IgD-negative memory B cell (primary cell): ENCODE results near the gene RAP1GDS1. TPM values are rescaled to one million over a fixed set of nuclear protein-coding genes. Genes with fewer than 3 reads are reported as not detected.

Source experiments
- H3K27ac Mint-ChIP-seq, 3 donors: one replicate each; pipeline ENCODE4 v1.8.0; 2020 to 2022; ENCODE audit warnings: mild to moderate bottlenecking in 3 of 3, mixed read lengths in 3 of 3, moderate library complexity in 1 of 3
- H3K27me3 Mint-ChIP-seq: one replicate; pipeline ENCODE4 v1.8.0; 2021; ENCODE audit warnings: mixed read lengths
- H3K36me3 Mint-ChIP-seq: one replicate; pipeline ENCODE4 v1.8.0; 2020; ENCODE audit warnings: mild to moderate bottlenecking, mixed read lengths
- H3K4me1 Mint-ChIP-seq, 3 donors: one replicate each; pipeline ENCODE4 v1.8.0; 2020 to 2022; ENCODE audit warnings: mixed read lengths in 3 of 3, mild to moderate bottlenecking in 1 of 3
- H3K4me3 Mint-ChIP-seq, 4 donors: one replicate each; pipeline ENCODE4 v1.8.0; 2020 to 2022; ENCODE audit warnings: mild to moderate bottlenecking in 4 of 4, mixed read lengths in 4 of 4, moderate library complexity in 3 of 4
- H3K9me3 Mint-ChIP-seq, 3 donors: one replicate each; pipeline ENCODE4 v1.8.0; 2020 to 2021; ENCODE audit warnings: mixed read lengths in 3 of 3, mild to moderate bottlenecking in 1 of 3
- polyA plus RNA-seq: library from polyadenylated mRNA; unstranded; fragments of 300-500 nt; fragmentation: Illumina TruSeq; gene quantifications from one replicate; pipeline ENCODE4 v1.2.3, GENCODE V29; 2021

The RAP1GDS1 gene, protein sequence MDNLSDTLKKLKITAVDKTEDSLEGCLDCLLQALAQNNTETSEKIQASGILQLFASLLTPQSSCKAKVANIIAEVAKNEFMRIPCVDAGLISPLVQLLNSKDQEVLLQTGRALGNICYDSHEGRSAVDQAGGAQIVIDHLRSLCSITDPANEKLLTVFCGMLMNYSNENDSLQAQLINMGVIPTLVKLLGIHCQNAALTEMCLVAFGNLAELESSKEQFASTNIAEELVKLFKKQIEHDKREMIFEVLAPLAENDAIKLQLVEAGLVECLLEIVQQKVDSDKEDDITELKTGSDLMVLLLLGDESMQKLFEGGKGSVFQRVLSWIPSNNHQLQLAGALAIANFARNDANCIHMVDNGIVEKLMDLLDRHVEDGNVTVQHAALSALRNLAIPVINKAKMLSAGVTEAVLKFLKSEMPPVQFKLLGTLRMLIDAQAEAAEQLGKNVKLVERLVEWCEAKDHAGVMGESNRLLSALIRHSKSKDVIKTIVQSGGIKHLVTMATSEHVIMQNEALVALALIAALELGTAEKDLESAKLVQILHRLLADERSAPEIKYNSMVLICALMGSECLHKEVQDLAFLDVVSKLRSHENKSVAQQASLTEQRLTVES
- polyA plus RNA-seq = 37.9 TPM

DNA sequence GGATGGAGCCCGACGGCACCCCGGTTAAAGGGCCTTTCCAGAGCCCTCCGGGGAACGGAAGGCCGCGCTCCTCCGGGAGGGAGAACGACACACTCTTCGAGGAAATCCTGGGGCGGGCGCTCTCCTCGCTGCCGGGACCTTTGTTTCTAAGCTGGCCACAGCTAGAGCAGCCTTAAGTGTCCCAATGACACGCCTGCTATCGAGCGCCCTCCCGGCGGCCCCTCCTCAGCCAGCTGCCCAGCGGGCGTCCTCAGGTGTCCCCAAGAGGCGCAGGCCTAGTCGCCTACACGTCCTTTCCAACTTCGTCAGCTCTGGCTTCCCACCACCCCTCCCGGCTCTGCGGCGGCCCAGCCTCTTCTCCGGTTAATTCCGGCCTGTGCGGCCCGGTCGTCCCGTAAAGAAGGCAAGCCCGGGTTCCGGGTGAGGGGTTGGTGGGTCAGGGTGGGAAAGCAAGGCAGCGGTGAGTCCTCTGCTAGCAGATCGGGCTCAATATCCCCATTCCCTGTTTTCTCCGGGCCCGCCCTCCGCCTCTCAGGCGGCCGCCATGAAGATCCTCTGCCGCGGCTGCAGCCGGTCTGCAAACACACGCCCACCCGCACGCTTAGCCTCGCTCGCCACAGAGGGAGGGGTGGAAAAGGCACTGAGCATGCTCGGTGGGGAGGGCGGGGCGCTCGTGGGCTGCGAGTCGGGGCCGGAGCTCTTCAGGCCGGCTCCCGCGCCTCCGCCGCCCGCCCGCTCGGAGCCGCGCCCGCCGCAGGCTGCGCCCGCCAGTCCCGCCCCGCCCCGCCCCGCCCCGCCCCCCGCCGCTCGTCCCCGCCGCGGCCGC lies at the start of gene RAP1GDS1:
Gene RAP1GDS1, plus strand, starts transcription at position 806 of the 826 bp plus-strand sequence. CDS start 182 bp downstream, outside the sequence.
- no peaks in the 10 kb centered on the region for H3K9me3 Mint-ChIP-seq
- no peaks in the 10 kb centered on the region for H3K36me3 Mint-ChIP-seq
- peaks cover 23 to 51% (median 37%) of the 10 kb centered on the region in 3 donors for H3K4me1 Mint-ChIP-seq
- H3K27me3 Mint-ChIP-seq = no peaks in the 10 kb centered on the region
- H3K4me3 Mint-ChIP-seq = peak within 1 kb of the TSS; percentile 95 to 99 (median 98)
- H3K27ac Mint-ChIP-seq = peak within 1 kb of the TSS; percentile 94 to 95 (median 95)

DNA sequence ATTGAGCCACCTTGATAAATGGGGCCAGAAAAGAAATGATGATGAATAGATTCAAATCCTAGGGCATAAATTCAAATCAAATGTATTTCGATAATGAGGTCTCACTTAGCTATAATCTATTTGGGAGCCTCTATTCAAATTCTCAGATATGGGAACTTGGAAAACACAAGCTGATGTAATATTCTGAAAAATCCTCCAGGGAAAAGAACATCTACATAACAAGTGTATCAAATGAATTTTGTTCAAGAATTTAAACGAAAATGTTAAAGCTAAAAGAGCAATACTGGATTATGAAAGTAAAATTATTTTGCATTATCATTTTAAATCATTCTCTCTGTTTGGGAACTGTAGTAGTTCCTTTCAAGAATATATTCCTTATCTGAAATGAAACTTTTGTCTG lies 38.9 kb upstream of the RAP1GDS1 start:
- no peak overlapping the region for H3K4me3 Mint-ChIP-seq
- H3K27me3 Mint-ChIP-seq = no peaks in the 10 kb centered on the region
- peaks cover 0 to 3% (median 0%) of the 10 kb centered on the region in 3 donors for H3K4me1 Mint-ChIP-seq
- no peaks in the 10 kb centered on the region for H3K9me3 Mint-ChIP-seq
- H3K27ac Mint-ChIP-seq = no peak overlapping the region
- peaks cover 4% of the 10 kb centered on the region for H3K36me3 Mint-ChIP-seq

DNA sequence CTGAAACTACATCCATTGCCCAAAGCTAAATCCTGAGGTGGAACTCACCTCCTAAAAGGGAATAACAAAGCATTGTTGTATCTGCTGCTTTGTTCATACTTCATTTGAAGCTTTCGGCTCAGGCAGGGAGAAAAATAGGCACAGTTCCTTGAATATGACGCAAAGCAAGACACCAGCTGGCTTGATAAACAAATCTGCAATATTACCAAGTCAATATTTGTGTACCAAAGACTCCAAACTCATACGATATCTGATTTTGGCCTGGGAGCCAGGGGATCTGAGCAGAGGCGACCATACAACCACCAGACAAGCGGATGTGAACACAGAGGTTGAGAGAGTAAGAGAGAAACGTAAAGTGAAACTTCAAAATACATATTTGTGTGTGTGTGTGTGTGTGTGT lies 34.8 kb upstream of the RAP1GDS1 start:
- Mint-ChIP-seq H3K4me1 (peaks cover 0 to 3% (median 0%) of the 10 kb centered on the region in 3 donors), H3K36me3 (peaks cover 4% of the 10 kb centered on the region), H3K4me3 (no peak overlapping the region), H3K9me3 (no peaks in the 10 kb centered on the region), H3K27ac (no peak overlapping the region), H3K27me3 (no peaks in the 10 kb centered on the region)

DNA sequence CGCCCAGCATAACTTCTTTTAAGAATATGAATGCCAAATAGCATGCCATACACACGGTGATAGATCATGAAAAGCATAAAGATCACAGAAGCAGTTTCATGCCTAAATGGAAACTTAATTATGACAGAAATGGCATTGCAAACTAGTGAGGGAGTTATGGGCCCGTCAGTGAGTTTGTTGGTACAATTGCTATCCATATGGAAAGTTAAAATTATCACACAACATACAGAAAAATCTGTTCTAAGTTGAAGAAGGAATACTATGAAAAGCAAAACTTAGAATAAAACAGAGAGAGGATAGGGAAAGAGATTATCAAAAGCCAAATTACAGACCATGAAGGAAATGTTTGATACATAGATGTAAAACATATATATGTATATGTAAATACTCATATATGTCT lies 30.2 kb upstream of the RAP1GDS1 start:
- Mint-ChIP-seq H3K36me3 (no peaks in the 10 kb centered on the region), H3K4me3 (no peak overlapping the region), H3K27me3 (no peaks in the 10 kb centered on the region), H3K9me3 (no peaks in the 10 kb centered on the region), H3K27ac (no peak overlapping the region), H3K4me1 (peaks cover 0 to 2% (median 0%) of the 10 kb centered on the region in 3 donors)

DNA sequence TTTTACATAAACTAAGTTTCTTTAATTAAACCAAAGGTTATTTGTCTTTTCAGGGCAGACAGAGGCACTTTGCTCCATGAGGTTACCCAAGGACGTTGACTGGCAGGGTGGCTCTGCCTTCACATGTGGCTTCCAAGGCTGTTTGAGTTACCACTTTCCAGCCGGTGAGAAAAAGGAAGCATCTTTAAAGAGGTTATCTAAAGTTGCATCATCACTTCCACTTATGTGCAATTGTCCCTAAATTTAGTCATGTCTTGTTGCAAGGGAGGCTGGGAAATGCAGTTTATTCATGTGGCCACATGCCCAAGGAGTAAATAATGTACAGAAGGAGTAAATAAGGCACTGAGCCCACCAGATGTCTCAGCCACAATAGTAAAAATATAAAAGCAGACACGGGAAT lies 29.0 kb upstream of the RAP1GDS1 start:
- peaks cover 0 to 2% (median 0%) of the 10 kb centered on the region in 3 donors for H3K4me1 Mint-ChIP-seq
- H3K4me3 Mint-ChIP-seq = no peak overlapping the region
- no peaks in the 10 kb centered on the region for H3K27me3 Mint-ChIP-seq
- no peak overlapping the region for H3K27ac Mint-ChIP-seq
- H3K36me3 Mint-ChIP-seq = no peaks in the 10 kb centered on the region
- peaks cover 0 to 2% (median 1%) of the 10 kb centered on the region in 3 donors for H3K9me3 Mint-ChIP-seq

DNA sequence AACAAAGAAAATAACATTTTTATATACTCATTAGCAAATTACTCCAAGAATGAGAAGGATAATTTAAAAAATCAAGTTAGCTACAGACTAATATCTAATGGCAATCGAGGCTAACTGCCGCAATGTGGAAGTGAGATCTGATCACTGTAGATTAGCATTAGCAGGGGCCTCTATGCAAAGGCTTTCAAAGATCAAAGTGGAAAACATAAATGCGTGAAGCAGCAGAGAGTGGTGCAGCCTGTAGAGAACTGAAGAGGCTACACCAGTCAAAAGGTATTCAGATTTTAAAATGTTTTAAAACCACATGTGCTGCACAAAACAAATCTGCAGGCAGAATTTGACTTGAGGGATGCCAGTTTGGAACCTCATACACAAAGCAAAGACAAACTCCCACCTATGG lies 24.0 kb upstream of the RAP1GDS1 start:
- peaks cover 0 to 2% (median 1%) of the 10 kb centered on the region in 3 donors for H3K9me3 Mint-ChIP-seq
- H3K27ac Mint-ChIP-seq = no peak overlapping the region
- no peaks in the 10 kb centered on the region for H3K27me3 Mint-ChIP-seq
- no peak overlapping the region for H3K4me3 Mint-ChIP-seq
- H3K4me1 Mint-ChIP-seq = peaks cover 0 to 2% (median 0%) of the 10 kb centered on the region in 3 donors
- no peaks in the 10 kb centered on the region for H3K36me3 Mint-ChIP-seq

DNA sequence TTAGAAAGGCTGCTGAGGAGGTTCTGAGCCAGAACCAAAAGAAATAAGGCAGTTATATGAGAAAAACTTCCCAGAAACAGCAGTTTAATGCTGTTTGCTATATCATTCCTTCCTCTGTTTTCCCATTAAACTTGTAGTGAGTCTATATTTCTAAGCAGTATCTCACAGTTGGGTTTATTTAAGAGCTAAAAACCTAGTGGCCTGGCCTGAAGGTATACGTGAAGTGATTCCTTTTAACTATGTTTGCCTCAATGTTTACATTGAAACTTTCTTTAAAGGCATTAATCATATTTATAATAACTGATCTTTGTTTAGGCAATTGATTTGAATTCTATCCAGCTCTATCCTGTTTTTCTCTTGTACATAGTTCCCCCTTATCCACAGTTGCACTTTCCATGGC lies 19.1 kb upstream of the RAP1GDS1 start:
- peaks cover 0 to 4% (median 0%) of the 10 kb centered on the region in 3 donors for H3K9me3 Mint-ChIP-seq

DNA sequence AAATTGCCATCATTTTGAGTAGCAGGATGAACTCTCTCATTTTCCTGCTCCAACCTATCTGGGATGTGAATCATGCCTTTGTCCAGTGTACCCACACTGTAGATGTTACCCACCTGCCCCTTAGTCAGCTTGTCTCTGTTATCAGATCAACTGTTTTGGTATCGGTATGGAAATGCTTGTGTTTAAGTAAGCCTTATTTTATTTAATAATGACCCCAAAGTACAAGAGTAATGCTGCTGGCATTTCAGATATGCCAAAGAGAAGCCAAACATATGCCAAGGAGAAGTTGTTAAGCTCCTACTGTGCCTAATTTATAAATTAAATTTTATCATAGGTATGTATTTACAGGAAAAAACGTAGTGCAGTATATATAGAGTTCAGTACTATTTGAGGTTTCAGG lies 18.6 kb upstream of the RAP1GDS1 start:
- peaks cover 10% of the 10 kb centered on the region for H3K27me3 Mint-ChIP-seq
- no peak overlapping the region for H3K4me3 Mint-ChIP-seq
- no peaks in the 10 kb centered on the region for H3K36me3 Mint-ChIP-seq
- no peaks in the 10 kb centered on the region for H3K4me1 Mint-ChIP-seq
- no peak overlapping the region for H3K27ac Mint-ChIP-seq
- H3K9me3 Mint-ChIP-seq = peaks cover 0 to 4% (median 0%) of the 10 kb centered on the region in 3 donors

More for the DNA sequence above, 19.1 kb upstream of the RAP1GDS1 start:
- no peak overlapping the region for H3K4me3 Mint-ChIP-seq
- H3K27me3 Mint-ChIP-seq = peaks cover 10% of the 10 kb centered on the region
- no peaks in the 10 kb centered on the region for H3K4me1 Mint-ChIP-seq
- no peaks in the 10 kb centered on the region for H3K36me3 Mint-ChIP-seq
- no peak overlapping the region for H3K27ac Mint-ChIP-seq

DNA sequence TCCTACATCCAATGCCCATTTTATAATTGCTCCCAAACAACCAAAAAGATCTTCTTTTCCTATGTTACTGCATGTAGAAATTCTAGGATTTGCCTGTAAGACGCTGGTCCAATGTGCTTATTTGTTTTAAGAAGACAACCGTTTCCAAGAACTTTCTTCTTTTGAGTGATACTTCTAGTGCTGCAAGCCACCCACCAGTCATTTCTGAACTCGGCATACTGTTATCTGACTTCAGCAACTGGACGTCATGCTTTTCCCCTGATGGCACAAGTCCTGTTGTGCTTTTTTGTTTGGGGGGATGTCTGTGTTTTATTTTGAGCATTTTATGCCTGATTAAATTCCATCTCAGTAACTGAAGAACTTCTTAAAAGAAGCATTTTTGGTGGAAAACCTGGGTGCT lies 16.0 kb upstream of the RAP1GDS1 start:
- no peaks in the 10 kb centered on the region for H3K4me1 Mint-ChIP-seq
- H3K4me3 Mint-ChIP-seq = no peak overlapping the region
- no peaks in the 10 kb centered on the region for H3K36me3 Mint-ChIP-seq
- peaks cover 10% of the 10 kb centered on the region for H3K27me3 Mint-ChIP-seq
- peaks cover 0 to 4% (median 0%) of the 10 kb centered on the region in 3 donors for H3K9me3 Mint-ChIP-seq
- no peak overlapping the region for H3K27ac Mint-ChIP-seq

DNA sequence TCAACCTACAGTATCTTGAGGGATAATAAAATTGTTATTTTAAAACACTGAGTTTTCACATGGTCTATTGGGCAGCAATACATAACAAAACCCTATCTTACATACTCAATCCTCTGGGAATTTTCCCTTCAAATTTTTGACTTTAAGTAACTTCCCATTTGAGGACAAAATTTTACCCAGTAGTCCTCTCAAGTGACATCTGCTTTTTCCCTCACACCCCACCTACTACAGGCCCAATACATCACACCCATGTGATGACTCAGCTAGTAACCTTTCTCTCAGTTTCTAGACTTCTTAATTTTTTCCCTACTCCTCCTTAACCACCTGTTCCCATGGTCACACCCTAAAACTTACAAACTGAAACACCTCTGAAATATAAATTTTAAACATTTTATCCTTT lies 12.2 kb upstream of the RAP1GDS1 start:
- Mint-ChIP-seq H3K27ac (no peak overlapping the region), H3K9me3 (peaks cover 0 to 4% (median 0%) of the 10 kb centered on the region in 3 donors), H3K27me3 (peaks cover 10% of the 10 kb centered on the region), H3K36me3 (peaks cover 1% of the 10 kb centered on the region), H3K4me1 (no peaks in the 10 kb centered on the region), H3K4me3 (no peak overlapping the region)

DNA sequence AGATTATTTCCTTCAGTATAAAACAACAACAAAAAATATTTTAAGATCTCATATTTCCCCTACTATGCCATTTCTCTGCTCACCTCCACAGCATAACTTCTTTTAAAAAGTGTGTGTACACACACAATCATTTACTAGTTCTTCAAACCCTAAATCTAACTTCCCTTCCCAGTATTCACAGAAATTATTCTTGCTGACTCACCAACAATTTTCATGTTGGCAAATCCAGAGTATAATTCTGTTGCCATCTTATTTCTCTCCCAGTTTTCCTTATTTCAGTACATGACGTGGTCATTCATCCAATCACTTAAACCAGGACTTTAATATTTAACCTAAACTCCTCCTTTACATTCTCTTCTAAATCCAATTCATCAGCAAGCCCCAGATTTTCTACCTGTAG lies 11.4 kb upstream of the RAP1GDS1 start:
- Mint-ChIP-seq H3K4me1 (no peaks in the 10 kb centered on the region), H3K4me3 (peak overlapping the region in 1 of 4 donors; percentile 15), H3K27me3 (peaks cover 6% of the 10 kb centered on the region), H3K36me3 (peaks cover 1% of the 10 kb centered on the region), H3K9me3 (no peaks in the 10 kb centered on the region), H3K27ac (no peak overlapping the region)

DNA sequence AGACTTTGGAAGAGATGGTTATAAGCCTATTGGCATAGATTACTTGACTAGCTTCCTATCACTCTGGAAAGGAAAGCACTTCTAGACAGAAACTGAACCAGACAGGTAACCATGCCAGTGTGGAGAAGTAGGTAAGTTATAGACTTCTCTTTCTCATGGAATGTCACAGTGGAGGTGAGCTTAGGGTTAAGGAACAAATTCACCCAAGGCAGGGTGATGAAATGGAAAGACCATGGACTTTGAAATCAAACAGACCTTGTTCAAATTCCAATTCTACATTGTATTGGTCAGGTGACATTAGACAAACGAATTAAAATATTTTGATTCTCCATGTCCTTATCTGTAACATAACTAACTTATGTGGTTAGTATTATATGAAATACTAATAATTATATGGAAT lies 7.7 kb upstream of the RAP1GDS1 start:
- H3K36me3 Mint-ChIP-seq = peaks cover 1% of the 10 kb centered on the region
- H3K27ac Mint-ChIP-seq = no peak overlapping the region
- peaks cover 0 to 6% (median 1%) of the 10 kb centered on the region in 3 donors for H3K4me1 Mint-ChIP-seq
- no peaks in the 10 kb centered on the region for H3K27me3 Mint-ChIP-seq
- no peak overlapping the region for H3K4me3 Mint-ChIP-seq
- no peaks in the 10 kb centered on the region for H3K9me3 Mint-ChIP-seq

DNA sequence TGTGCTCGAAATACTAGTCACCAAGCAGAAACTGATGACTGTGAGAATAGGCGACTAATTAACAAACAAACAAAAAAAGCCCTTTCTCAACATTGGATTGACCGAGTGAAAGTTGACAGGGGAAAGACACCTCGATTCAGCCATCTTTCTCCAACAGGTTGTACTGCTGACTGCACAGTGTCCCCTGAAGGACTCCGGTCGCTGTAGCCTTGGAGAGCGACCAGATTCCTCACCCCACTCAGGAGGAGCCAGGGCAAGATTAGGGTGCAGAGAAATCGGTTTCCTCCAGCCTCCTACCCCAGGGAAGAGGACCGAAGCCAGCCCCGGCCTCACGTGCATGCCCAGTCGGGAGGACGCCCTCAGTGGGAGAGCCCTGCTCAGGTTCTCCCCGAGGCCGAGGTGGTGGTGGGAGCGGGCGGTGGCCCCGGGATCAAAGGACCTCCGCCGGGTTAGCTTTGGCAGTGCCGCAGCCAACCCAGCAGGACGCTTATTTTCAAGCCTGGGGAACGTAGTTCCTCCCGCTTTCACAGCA lies 1.1 kb upstream of the RAP1GDS1 start:
- H3K4me1 Mint-ChIP-seq = peaks cover 23 to 45% (median 31%) of the 10 kb centered on the region in 3 donors
- no peaks in the 10 kb centered on the region for H3K27me3 Mint-ChIP-seq
- no peaks in the 10 kb centered on the region for H3K9me3 Mint-ChIP-seq
- peak overlapping the region; percentile 94 to 95 (median 95) for H3K27ac Mint-ChIP-seq
- peak overlapping the region; percentile 94 to 98 (median 97) for H3K4me3 Mint-ChIP-seq
- no peaks in the 10 kb centered on the region for H3K36me3 Mint-ChIP-seq

DNA sequence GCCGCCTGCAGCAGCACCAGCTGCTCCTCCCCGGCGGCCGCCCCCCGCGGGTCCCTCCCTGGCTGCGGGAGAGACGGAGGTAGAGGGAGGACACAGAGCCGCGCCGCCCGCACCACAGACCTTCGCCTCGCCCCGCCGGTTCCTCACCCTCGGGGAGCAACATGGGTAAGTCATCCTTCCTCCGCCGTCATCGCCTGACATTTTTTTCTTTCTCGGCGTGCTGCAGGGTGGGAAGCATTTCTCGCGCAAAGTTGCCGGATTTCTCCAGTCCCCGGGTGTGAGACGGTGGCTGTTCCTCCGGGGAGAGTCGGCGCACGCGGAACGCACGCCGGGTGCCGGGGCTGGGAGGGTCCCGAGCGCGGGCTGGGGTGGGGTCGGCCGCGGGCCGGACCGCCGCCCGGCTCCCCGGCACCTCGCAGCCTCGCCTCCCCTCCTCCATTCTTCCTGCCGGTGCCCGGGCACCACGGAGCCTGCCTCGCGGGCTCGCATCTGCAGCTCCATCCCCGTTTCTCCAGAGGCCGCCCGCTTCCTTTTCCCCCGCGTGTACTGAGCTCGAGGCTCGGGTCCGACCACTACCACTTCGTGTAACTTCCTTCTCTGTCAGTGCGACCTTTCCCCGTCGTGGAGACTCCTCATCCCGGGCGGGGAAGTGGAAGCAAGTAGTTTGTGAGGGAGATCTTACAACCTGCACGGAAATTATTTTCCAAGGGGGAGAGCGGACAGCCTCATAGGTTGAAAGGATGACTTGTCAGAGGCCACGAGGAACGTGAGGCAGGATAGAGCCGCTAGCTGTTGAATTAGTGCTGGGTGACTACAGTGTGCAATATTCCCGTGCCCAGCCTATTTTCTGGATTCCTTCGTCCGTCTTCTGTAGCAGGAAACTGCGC lies 464 bp downstream of the RAP1GDS1 start:
- Mint-ChIP-seq H3K4me3 (peak overlapping the region; percentile 95 to 99 (median 98)), H3K9me3 (no peaks in the 10 kb centered on the region), H3K4me1 (peaks cover 23 to 51% (median 36%) of the 10 kb centered on the region in 3 donors)

More for the DNA sequence above, 464 bp downstream of the RAP1GDS1 start:
- H3K27me3 Mint-ChIP-seq = no peaks in the 10 kb centered on the region
- H3K36me3 Mint-ChIP-seq = no peaks in the 10 kb centered on the region
- peak overlapping the region; percentile 80 to 95 (median 94) for H3K27ac Mint-ChIP-seq
